IPS-20b (cell line): ENCODE data around the gene SOX13.

Experiments used
- H3K27ac ChIP-seq: one replicate; pipeline ENCODE4 v1.5.1; 2013; ENCODE audit warnings: low read length
- H3K27me3 ChIP-seq: 2 replicates; pipeline ENCODE4 v1.6.1; 2013; ENCODE audit warnings: mild to moderate bottlenecking, low read length, inconsistent platforms; ENCODE audit not compliant: insufficient read depth
- H3K36me3 ChIP-seq: 2 replicates; pipeline ENCODE4 v1.6.1; 2013; ENCODE audit warnings: low read depth, mild to moderate bottlenecking, inconsistent platforms, low read length, moderate library complexity; ENCODE audit not compliant: insufficient read depth
- H3K4me1 ChIP-seq: 2 replicates; pipeline ENCODE4 v1.6.1; 2013; ENCODE audit warnings: mild to moderate bottlenecking, control low read depth, inconsistent platforms, low read length, moderate library complexity; ENCODE audit not compliant: insufficient read depth
- H3K4me3 ChIP-seq: 2 replicates; pipeline ENCODE4 v1.5.1; 2013; ENCODE audit warnings: mild to moderate bottlenecking, low read length, inconsistent platforms
- H3K9ac ChIP-seq: 2 replicates; pipeline ENCODE4 v1.6.1; 2013; ENCODE audit warnings: low read depth, mild to moderate bottlenecking, inconsistent platforms, low read length, moderate library complexity
- H3K9me3 ChIP-seq: 2 replicates; pipeline ENCODE4 v1.6.1; 2013; ENCODE audit warnings: mild to moderate bottlenecking, low read depth, low read length, inconsistent platforms; ENCODE audit not compliant: insufficient read depth

The SOX13 gene

GRCh38 chr1:204079608-204079999 is 6.7 kb downstream of the SOX13 start:
- no peaks in the 10 kb centered on the region for H3K9me3 ChIP-seq
- peak overlapping the region; percentile 56; the same call in 1 of the 2 replicates for H3K9ac ChIP-seq
- peak overlapping the region; percentile 95 for H3K27ac ChIP-seq
- H3K27me3 ChIP-seq: peaks cover 7% of the 10 kb centered on the region; the same call in 1 of the 2 replicates
- H3K36me3 ChIP-seq: peaks cover 11% of the 10 kb centered on the region
- peaks cover 66% of the 10 kb centered on the region for H3K4me1 ChIP-seq
- peak overlapping the region; percentile 54; the same call in 1 of the 2 replicates for H3K4me3 ChIP-seq

GRCh38 chr1:204080163-204080903 is 7.4 kb downstream of the SOX13 start:
- peak overlapping the region; percentile 56; the same call in 1 of the 2 replicates for H3K9ac ChIP-seq
- peaks cover 3% of the 10 kb centered on the region; the same call in 1 of the 2 replicates for H3K27me3 ChIP-seq
- peak overlapping the region; percentile 95 for H3K27ac ChIP-seq
- no peaks in the 10 kb centered on the region for H3K9me3 ChIP-seq
- peak overlapping the region; percentile 54; the same call in 1 of the 2 replicates for H3K4me3 ChIP-seq
- H3K4me1 ChIP-seq: peaks cover 72% of the 10 kb centered on the region
- peaks cover 11% of the 10 kb centered on the region for H3K36me3 ChIP-seq

GRCh38 chr1:204081164-204081790 is 8.4 kb downstream of the SOX13 start:
- no peaks in the 10 kb centered on the region for H3K27me3 ChIP-seq
- peaks cover 11% of the 10 kb centered on the region for H3K36me3 ChIP-seq
- peak overlapping the region; percentile 26; the same call in 1 of the 2 replicates for H3K9ac ChIP-seq
- H3K9me3 ChIP-seq: no peaks in the 10 kb centered on the region
- peak overlapping the region; percentile 3; the same call in 1 of the 2 replicates for H3K4me3 ChIP-seq
- H3K27ac ChIP-seq: peak overlapping the region; percentile 44
- H3K4me1 ChIP-seq: peaks cover 66% of the 10 kb centered on the region

GRCh38 chr1:204081791-204082513 is 9.0 kb downstream of the SOX13 start:
- Histone ChIP-seq H3K4me1 (peaks cover 59% of the 10 kb centered on the region), H3K9me3 (no peaks in the 10 kb centered on the region), H3K27ac (peak overlapping the region; percentile 90), H3K4me3 (peak overlapping the region; percentile 3; the same call in 1 of the 2 replicates), H3K36me3 (peaks cover 5% of the 10 kb centered on the region; the same call in 1 of the 2 replicates), H3K27me3 (no peaks in the 10 kb centered on the region), H3K9ac (peak overlapping the region; percentile 26; the same call in 1 of the 2 replicates)

GRCh38 chr1:204083491-204083890 is 10.6 kb downstream of the SOX13 start:
- no peak overlapping the region for H3K4me3 ChIP-seq
- H3K9me3 ChIP-seq: no peaks in the 10 kb centered on the region
- H3K4me1 ChIP-seq: peaks cover 63% of the 10 kb centered on the region
- peaks cover 5% of the 10 kb centered on the region; the same call in 1 of the 2 replicates for H3K36me3 ChIP-seq
- peak overlapping the region; percentile 90 for H3K27ac ChIP-seq
- no peaks in the 10 kb centered on the region for H3K27me3 ChIP-seq
- H3K9ac ChIP-seq: peak overlapping the region; percentile 55; the same call in 1 of the 2 replicates

GRCh38 chr1:204084247-204084772 is 11.4 kb downstream of the SOX13 start:
- peaks cover 66% of the 10 kb centered on the region for H3K4me1 ChIP-seq

GRCh38 chr1:204085876-204086275 is 13.0 kb downstream of the SOX13 start:
- H3K27me3 ChIP-seq: no peaks in the 10 kb centered on the region
- H3K4me3 ChIP-seq: no peak overlapping the region
- H3K27ac ChIP-seq: no peak overlapping the region
- peaks cover 72% of the 10 kb centered on the region for H3K4me1 ChIP-seq
- no peaks in the 10 kb centered on the region for H3K9me3 ChIP-seq
- no peak overlapping the region for H3K9ac ChIP-seq
- H3K36me3 ChIP-seq: peaks cover 5% of the 10 kb centered on the region; the same call in 1 of the 2 replicates

More at GRCh38 chr1:204084247-204084772, 11.4 kb downstream of the SOX13 start:
- H3K9me3 ChIP-seq: no peaks in the 10 kb centered on the region
- H3K36me3 ChIP-seq: peaks cover 5% of the 10 kb centered on the region; the same call in 1 of the 2 replicates
- H3K9ac ChIP-seq: peak overlapping the region; percentile 55; the same call in 1 of the 2 replicates
- peak overlapping the region; percentile 34; the same call in 1 of the 2 replicates for H3K4me3 ChIP-seq
- peak overlapping the region; percentile 90 for H3K27ac ChIP-seq
- no peaks in the 10 kb centered on the region for H3K27me3 ChIP-seq

GRCh38 chr1:204087181-204087892 is 14.4 kb downstream of the SOX13 start:
- Histone ChIP-seq H3K27ac (no peak overlapping the region), H3K4me3 (no peak overlapping the region), H3K9me3 (no peaks in the 10 kb centered on the region), H3K36me3 (peaks cover 5% of the 10 kb centered on the region; the same call in 1 of the 2 replicates), H3K4me1 (peaks cover 69% of the 10 kb centered on the region), H3K9ac (no peak overlapping the region), H3K27me3 (no peaks in the 10 kb centered on the region)

- H3K27ac ChIP-seq: no peak overlapping the region
- H3K9ac ChIP-seq: no peak overlapping the region
- H3K4me1 ChIP-seq: peaks cover 70% of the 10 kb centered on the region
- H3K9me3 ChIP-seq: no peaks in the 10 kb centered on the region
- no peak overlapping the region for H3K4me3 ChIP-seq
- H3K27me3 ChIP-seq: no peaks in the 10 kb centered on the region
- H3K36me3 ChIP-seq: peaks cover 5% of the 10 kb centered on the region; the same call in 1 of the 2 replicates
Observed at GRCh38 chr1:204087893-204088528, 15.1 kb downstream of the SOX13 start.

- Histone ChIP-seq H3K4me3 (no peak overlapping the region), H3K9me3 (no peaks in the 10 kb centered on the region), H3K4me1 (peaks cover 70% of the 10 kb centered on the region), H3K27me3 (no peaks in the 10 kb centered on the region), H3K36me3 (peaks cover 3% of the 10 kb centered on the region; the same call in 1 of the 2 replicates), H3K27ac (peak overlapping the region; percentile 18), H3K9ac (no peak overlapping the region)
Observed at GRCh38 chr1:204088596-204088995, 15.7 kb downstream of the SOX13 start.
